Transverse colon (tissue), 4 donors: ENCODE measurements around the gene PIK3CB.

ENCODE experiments used
- CTCF ChIP-seq, 5 experiments: fragments of 200-600 bp in 3 of 5; fragments of 450-650 bp in 2 of 5; sonication (generic) in 3 of 5; IDR thresholded peaks; 1 replicate in 2 of 5; 2 replicates in 3 of 5; pipeline ENCODE4 v1.5.1; 2016 to 2017; ENCODE audit warnings: antibody characterized with exemption in 5 of 5, inconsistent platforms in 3 of 5, mild to moderate bottlenecking in 2 of 5, moderate library complexity in 1 of 5
- EP300 ChIP-seq: sonication (generic); formaldehyde crosslinking; IDR thresholded peaks from one replicate; pipeline ENCODE4 v1.6.1; 2017; ENCODE audit warnings: antibody characterized with exemption, low read depth
- POLR2A ChIP-seq: fragments of 450-650 bp; IDR thresholded peaks from one replicate; pipeline ENCODE4 v1.6.1; 2016; ENCODE audit warnings: antibody characterized with exemption, mild to moderate bottlenecking, moderate library complexity
- POLR2AphosphoS5 ChIP-seq, 3 donors: sonication (generic); formaldehyde crosslinking; IDR thresholded peaks; one replicate each; pipeline ENCODE4 v1.6.1; 2016; ENCODE audit warnings: antibody characterized with exemption in 3 of 3

GRCh38 chr3:138646008-138646407 is 188.7 kb downstream of the PIK3CB start:
- no peak for TF ChIP-seq CTCF (IDR thresholded peaks at IDR 0.05)
- TF ChIP-seq POLR2A = no peak
- no peak for TF ChIP-seq POLR2AphosphoS5 (IDR thresholded peaks at IDR 0.05)
- TF ChIP-seq EP300 = no peak
